Effector memory CD4-positive, alpha-beta T cell (primary cell): ENCODE data around the gene TP53.
A peak's percentile ranks its signal among the peaks of the same experiment; 100 is the strongest.
"Not testable (repeated sequence)": the region's sequence is repeated elsewhere in the genome, so short reads cannot be mapped to it uniquely, and the experiment has no call there.

Experiments used
- DNase-seq, 3 donors: peaks; one replicate each; pipeline ENCODE4 v3.0.0-alpha.2; 2020
- H3K27ac ChIP-seq: 2 replicates; pipeline ENCODE4 v1.7.0; 2013; ENCODE audit warnings: mild to moderate bottlenecking, low read length, moderate library complexity; ENCODE audit not compliant: insufficient read depth, poor library complexity, severe bottlenecking
- H3K27me3 ChIP-seq: replicated peaks from 2 replicates; pipeline ENCODE4 v1.7.0; 2013; ENCODE audit warnings: mild to moderate bottlenecking, low read length; ENCODE audit not compliant: insufficient read depth, control insufficient read depth, poor library complexity, severe bottlenecking
- H3K36me3 ChIP-seq: 2 replicates; pipeline ENCODE4 v1.7.0; 2013; ENCODE audit warnings: mild to moderate bottlenecking, low read length, moderate library complexity; ENCODE audit not compliant: control insufficient read depth, insufficient read depth
- H3K4me1 ChIP-seq: 2 replicates; pipeline ENCODE4 v1.7.0; 2013; ENCODE audit warnings: low read length, mild to moderate bottlenecking; ENCODE audit not compliant: control insufficient read depth, insufficient read depth, poor library complexity, severe bottlenecking
- H3K4me3 ChIP-seq: 2 replicates; pipeline ENCODE4 v1.7.0; 2013; ENCODE audit warnings: low read length, low read depth, mild to moderate bottlenecking; ENCODE audit not compliant: insufficient read depth, poor library complexity, severe bottlenecking
- H3K9me3 ChIP-seq: 2 replicates; pipeline ENCODE4 v1.7.0; 2013; ENCODE audit warnings: mild to moderate bottlenecking, low read length, moderate library complexity; ENCODE audit not compliant: control insufficient read depth

Gene TP53

GRCh38 chr17:7650509-7651096 lies 36.7 kb downstream of the TP53 start, which contains the start of gene ATP1B2:
ATP1B2 (plus strand) TSS chr17:7650926; CDS start chr17:7651519, 593 bp downstream.
- peaks cover 28% of the 10 kb centered on the region for H3K27me3 ChIP-seq
- H3K27ac ChIP-seq, result no peak within 1 kb of the TSS
- DNase-seq, result peak; percentile 67 to 77 (median 70)
- H3K9me3 ChIP-seq, result no peaks in the 10 kb centered on the region
- no peaks in the 10 kb centered on the region for H3K36me3 ChIP-seq
- peak within 1 kb of the TSS; percentile 64 for H3K4me3 ChIP-seq
- peaks cover 19% of the 10 kb centered on the region for H3K4me1 ChIP-seq

GRCh38 chr17:7647018-7647417 lies 40.3 kb downstream of the TP53 start:
- no peak overlapping the region for H3K4me3 ChIP-seq
- H3K36me3 ChIP-seq, result no peaks in the 10 kb centered on the region
- H3K9me3 ChIP-seq, result no peaks in the 10 kb centered on the region
- H3K27me3 ChIP-seq, result peaks cover 23% of the 10 kb centered on the region
- no peak overlapping the region for H3K27ac ChIP-seq
- no peak for DNase-seq
- H3K4me1 ChIP-seq, result peaks cover 19% of the 10 kb centered on the region

GRCh38 chr17:7646457-7646856 lies 40.8 kb downstream of the TP53 start:
- H3K4me1 ChIP-seq, result peaks cover 16% of the 10 kb centered on the region
- no peak for DNase-seq
- H3K27me3 ChIP-seq, result peaks cover 17% of the 10 kb centered on the region
- no peaks in the 10 kb centered on the region for H3K36me3 ChIP-seq
- no peak overlapping the region for H3K4me3 ChIP-seq
- H3K27ac ChIP-seq, result no peak overlapping the region
- no peaks in the 10 kb centered on the region for H3K9me3 ChIP-seq

- no peak for DNase-seq
- Histone ChIP-seq H3K4me1 (peaks cover under 1% of the 10 kb centered on the region), H3K27ac (no peak overlapping the region), H3K9me3 (no peaks in the 10 kb centered on the region), H3K4me3 (no peak overlapping the region), H3K36me3 (no peaks in the 10 kb centered on the region), H3K27me3 (peaks cover 1% of the 10 kb centered on the region)
These were observed 42.5 kb downstream of the TP53 start for GRCh38 chr17:7644775-7645174.

DNA sequence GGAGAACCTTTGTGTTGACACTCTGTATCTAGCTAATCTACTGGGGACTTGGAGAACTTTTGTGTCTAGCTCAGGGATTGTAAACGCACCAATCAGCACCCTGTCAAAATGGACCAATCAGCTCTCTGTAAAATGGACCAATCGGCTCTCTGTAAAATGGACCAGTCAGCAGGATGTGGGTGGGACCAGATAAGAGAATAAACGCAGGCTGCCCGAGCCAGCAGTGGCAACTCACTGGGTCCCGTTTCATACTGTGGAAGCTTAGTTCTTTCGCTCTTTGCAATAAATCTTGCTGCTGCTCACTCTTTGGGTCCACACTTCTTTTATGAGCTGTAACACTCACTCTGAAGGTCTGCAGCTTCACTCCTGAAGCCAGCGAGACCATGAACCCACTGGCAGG lies 45.7 kb downstream of the TP53 start:
- H3K9me3 ChIP-seq, H3K36me3 ChIP-seq, H3K4me3 ChIP-seq, H3K4me1 ChIP-seq, H3K27ac ChIP-seq, H3K27me3 ChIP-seq: not testable (repeated sequence)
- peak in 1 of 3 donors; percentile 17 for DNase-seq

DNA sequence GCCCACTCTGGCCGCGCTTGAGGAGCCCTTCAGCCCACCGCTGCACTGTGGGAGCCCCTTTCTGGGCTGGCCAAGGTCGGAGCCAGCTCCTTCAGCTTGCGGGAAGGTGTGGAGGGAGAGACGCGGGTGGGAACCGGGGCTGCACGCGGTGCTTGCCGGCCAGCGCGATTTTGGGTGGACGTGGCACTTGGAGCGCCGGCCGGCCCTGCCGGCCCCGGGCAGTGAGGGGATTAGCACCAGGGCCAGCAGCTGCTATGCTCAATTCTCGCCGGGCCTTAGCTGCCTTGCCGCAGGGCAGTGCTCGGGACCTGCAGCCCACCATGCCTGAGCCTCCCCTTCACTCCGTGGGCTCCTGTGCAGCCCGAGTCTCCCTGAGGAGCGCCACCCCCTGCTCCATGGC lies 46.5 kb downstream of the TP53 start:
- H3K4me3 ChIP-seq, result no peak overlapping the region
- no peak overlapping the region for H3K27ac ChIP-seq
- no peaks in the 10 kb centered on the region for H3K9me3 ChIP-seq
- no peaks in the 10 kb centered on the region for H3K4me1 ChIP-seq
- no peaks in the 10 kb centered on the region for H3K36me3 ChIP-seq
- H3K27me3 ChIP-seq, result no peaks in the 10 kb centered on the region
- no peak for DNase-seq

DNA sequence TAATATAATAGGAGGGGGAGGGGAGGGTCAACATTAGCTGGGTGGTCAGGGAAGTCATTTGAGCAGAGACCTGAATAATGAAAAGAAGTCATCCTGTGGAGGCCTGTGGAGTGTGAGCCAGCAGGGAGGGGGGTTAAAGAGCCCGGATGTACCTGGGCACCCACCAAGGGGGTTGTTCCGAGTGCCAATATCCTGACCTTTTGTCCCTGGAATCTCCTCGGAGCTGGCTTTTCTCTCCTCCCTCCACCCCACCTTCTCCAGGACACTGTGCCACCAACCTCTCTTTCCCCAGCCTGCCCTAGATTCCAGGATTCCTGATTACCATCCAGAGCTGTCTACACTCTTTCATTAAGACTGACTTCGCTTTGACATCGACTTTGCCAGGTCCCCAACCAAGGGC lies 51.1 kb downstream of the TP53 start:
- H3K27ac ChIP-seq, result no peak overlapping the region
- no peak overlapping the region for H3K4me3 ChIP-seq
- no peaks in the 10 kb centered on the region for H3K9me3 ChIP-seq
- DNase-seq, result no peak
- no peaks in the 10 kb centered on the region for H3K36me3 ChIP-seq
- no peaks in the 10 kb centered on the region for H3K4me1 ChIP-seq
- H3K27me3 ChIP-seq, result no peaks in the 10 kb centered on the region

GRCh38 chr17:7634384-7634783 lies 52.9 kb downstream of the TP53 start:
- no peaks in the 10 kb centered on the region for H3K36me3 ChIP-seq
- DNase-seq, result no peak
- H3K4me1 ChIP-seq, result no peaks in the 10 kb centered on the region
- H3K9me3 ChIP-seq, result no peaks in the 10 kb centered on the region
- no peak overlapping the region for H3K27ac ChIP-seq
- H3K27me3 ChIP-seq, result no peaks in the 10 kb centered on the region
- H3K4me3 ChIP-seq, result no peak overlapping the region

GRCh38 chr17:7633093-7633492 lies 54.2 kb downstream of the TP53 start:
- Histone ChIP-seq H3K27me3 (no peaks in the 10 kb centered on the region), H3K4me1 (peaks cover under 1% of the 10 kb centered on the region), H3K4me3 (no peak overlapping the region), H3K36me3 (no peaks in the 10 kb centered on the region), H3K27ac (no peak overlapping the region), H3K9me3 (no peaks in the 10 kb centered on the region)
- DNase-seq, result no peak

DNA sequence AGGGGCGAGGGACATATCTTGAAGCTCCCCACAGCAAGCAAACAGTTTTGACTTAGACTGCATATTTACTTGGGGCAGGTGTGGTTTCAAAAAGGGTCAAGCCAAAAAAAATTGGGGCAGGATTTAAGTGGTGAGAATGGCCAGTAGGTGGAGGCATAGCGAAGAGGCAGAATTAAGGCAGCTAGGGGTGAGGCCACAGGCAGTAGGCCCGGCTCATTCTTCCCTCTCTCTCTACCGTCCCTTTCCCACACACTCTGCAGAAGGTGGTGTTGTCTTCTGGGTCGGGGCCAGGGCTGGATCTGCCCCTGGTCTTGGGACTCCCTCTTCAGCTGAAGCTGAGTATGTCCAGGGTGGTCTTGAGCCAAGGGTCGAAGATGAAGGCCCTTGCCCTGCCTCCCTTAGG lies 54.8 kb downstream of the TP53 start:
- no peak overlapping the region for H3K27ac ChIP-seq
- H3K36me3 ChIP-seq, result no peaks in the 10 kb centered on the region
- peaks cover 4% of the 10 kb centered on the region for H3K4me1 ChIP-seq
- no peaks in the 10 kb centered on the region for H3K9me3 ChIP-seq
- H3K4me3 ChIP-seq, result no peak overlapping the region
- no peaks in the 10 kb centered on the region for H3K27me3 ChIP-seq
- DNase-seq, result no peak
